H1 (cell line): ENCODE data around the gene CACNA1D. TPM values are rescaled to one million over a fixed set of nuclear protein-coding genes. Genes with fewer than 3 reads are reported as not detected.

ENCODE experiments used
- polyA plus RNA-seq, 7 experiments: library from polyadenylated mRNA; depleted of rRNA in 3 of 7; stranded (reverse) in 5 of 7; unstranded in 2 of 7; fragments of >200 nt in 5 of 7; fragments of 200-250 nt in 2 of 7; gene quantifications; 1 replicate in 5 of 7; 2 replicates in 1 of 7; 4 replicates in 1 of 7; pipeline versions ENCODE4 v1.2.1 to v1.2.3, GENCODE V29; 2011 to 2013; ENCODE audit warnings: missing spikeins in 2 of 7, mixed read lengths in 2 of 7
- total RNA-seq: library from RNA; stranded (reverse); fragmentation: NEBNext Ultra II Directional; extraction: Animal tissue kit (Norgen Biotek cat#: 25700); gene quantifications from 2 replicates; pipeline ENCODE4 v1.2.1, GENCODE V29; 2021
- TF ChIP-seq, protein P1 (sequence below): fragments of 300-600 bp; sonication (generic); IDR thresholded peaks from 2 replicates; pipeline ENCODE4 v1.7.1; 2012; ENCODE audit warnings: low read length, moderate library complexity, mild to moderate bottlenecking, inconsistent platforms; ENCODE audit not compliant: insufficient replicate concordance

The CACNA1D gene
- total and polyA plus RNA-seq, 2 of the 8 experiments (the other 6 are each of a cell fraction or from before 2014, with no cell fraction given), result 2.0 to 2.9 TPM

DNA sequence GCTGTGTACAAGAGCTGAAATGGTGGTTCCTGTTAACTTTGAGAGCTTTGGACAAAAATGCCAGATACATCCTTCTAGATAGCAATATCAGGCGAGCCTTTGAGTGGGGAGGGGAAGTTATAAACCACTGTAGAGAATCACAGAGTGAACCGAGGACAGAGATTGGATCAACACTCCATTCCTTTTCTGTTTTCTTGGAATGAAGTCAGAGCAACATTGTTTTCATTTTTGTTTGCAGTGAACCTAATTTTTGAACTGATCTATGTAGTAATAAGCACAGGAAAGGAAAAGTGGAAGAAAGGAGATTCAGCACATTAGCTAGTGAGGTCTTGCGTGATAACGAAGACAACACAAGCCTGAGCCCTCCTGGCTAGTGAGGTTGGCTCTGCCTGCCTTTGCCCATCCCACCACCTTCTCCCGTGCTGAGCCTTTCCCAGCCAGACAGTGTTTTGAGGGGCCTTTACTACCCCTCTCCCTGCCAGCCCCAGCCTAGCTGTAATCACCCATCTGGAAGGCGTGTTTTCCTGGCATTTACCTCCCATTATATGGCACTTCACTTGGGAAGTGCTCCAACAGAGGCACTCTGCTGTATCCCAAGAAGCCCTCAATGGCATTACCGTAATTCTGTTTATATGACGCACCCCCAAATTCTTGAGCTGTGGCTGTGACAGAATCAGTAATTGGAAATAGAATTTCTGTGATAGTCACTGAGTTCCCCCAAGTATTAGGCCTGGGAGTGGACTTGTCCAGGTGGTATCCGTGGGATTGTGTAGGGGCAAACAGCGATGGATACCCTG lies 129.8 kb downstream of the CACNA1D start (continued):
- TF ChIP-seq, protein P1, sequence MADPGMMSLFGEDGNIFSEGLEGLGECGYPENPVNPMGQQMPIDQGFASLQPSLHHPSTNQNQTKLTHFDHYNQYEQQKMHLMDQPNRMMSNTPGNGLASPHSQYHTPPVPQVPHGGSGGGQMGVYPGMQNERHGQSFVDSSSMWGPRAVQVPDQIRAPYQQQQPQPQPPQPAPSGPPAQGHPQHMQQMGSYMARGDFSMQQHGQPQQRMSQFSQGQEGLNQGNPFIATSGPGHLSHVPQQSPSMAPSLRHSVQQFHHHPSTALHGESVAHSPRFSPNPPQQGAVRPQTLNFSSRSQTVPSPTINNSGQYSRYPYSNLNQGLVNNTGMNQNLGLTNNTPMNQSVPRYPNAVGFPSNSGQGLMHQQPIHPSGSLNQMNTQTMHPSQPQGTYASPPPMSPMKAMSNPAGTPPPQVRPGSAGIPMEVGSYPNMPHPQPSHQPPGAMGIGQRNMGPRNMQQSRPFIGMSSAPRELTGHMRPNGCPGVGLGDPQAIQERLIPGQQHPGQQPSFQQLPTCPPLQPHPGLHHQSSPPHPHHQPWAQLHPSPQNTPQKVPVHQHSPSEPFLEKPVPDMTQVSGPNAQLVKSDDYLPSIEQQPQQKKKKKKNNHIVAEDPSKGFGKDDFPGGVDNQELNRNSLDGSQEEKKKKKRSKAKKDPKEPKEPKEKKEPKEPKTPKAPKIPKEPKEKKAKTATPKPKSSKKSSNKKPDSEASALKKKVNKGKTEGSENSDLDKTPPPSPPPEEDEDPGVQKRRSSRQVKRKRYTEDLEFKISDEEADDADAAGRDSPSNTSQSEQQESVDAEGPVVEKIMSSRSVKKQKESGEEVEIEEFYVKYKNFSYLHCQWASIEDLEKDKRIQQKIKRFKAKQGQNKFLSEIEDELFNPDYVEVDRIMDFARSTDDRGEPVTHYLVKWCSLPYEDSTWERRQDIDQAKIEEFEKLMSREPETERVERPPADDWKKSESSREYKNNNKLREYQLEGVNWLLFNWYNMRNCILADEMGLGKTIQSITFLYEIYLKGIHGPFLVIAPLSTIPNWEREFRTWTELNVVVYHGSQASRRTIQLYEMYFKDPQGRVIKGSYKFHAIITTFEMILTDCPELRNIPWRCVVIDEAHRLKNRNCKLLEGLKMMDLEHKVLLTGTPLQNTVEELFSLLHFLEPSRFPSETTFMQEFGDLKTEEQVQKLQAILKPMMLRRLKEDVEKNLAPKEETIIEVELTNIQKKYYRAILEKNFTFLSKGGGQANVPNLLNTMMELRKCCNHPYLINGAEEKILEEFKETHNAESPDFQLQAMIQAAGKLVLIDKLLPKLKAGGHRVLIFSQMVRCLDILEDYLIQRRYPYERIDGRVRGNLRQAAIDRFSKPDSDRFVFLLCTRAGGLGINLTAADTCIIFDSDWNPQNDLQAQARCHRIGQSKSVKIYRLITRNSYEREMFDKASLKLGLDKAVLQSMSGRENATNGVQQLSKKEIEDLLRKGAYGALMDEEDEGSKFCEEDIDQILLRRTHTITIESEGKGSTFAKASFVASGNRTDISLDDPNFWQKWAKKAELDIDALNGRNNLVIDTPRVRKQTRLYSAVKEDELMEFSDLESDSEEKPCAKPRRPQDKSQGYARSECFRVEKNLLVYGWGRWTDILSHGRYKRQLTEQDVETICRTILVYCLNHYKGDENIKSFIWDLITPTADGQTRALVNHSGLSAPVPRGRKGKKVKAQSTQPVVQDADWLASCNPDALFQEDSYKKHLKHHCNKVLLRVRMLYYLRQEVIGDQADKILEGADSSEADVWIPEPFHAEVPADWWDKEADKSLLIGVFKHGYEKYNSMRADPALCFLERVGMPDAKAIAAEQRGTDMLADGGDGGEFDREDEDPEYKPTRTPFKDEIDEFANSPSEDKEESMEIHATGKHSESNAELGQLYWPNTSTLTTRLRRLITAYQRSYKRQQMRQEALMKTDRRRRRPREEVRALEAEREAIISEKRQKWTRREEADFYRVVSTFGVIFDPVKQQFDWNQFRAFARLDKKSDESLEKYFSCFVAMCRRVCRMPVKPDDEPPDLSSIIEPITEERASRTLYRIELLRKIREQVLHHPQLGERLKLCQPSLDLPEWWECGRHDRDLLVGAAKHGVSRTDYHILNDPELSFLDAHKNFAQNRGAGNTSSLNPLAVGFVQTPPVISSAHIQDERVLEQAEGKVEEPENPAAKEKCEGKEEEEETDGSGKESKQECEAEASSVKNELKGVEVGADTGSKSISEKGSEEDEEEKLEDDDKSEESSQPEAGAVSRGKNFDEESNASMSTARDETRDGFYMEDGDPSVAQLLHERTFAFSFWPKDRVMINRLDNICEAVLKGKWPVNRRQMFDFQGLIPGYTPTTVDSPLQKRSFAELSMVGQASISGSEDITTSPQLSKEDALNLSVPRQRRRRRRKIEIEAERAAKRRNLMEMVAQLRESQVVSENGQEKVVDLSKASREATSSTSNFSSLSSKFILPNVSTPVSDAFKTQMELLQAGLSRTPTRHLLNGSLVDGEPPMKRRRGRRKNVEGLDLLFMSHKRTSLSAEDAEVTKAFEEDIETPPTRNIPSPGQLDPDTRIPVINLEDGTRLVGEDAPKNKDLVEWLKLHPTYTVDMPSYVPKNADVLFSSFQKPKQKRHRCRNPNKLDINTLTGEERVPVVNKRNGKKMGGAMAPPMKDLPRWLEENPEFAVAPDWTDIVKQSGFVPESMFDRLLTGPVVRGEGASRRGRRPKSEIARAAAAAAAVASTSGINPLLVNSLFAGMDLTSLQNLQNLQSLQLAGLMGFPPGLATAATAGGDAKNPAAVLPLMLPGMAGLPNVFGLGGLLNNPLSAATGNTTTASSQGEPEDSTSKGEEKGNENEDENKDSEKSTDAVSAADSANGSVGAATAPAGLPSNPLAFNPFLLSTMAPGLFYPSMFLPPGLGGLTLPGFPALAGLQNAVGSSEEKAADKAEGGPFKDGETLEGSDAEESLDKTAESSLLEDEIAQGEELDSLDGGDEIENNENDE, result peak; percentile 98
- TF ChIP-seq, all 59 proteins: peak for 1
